ENCODE data around the gene FOXF1.

The FOXF1 gene

GRCh38 chr16:86505899-86506864 is 4.1 kb upstream of the FOXF1 start:
- DNase-seq, result no peak

GRCh38 chr16:86507173-86508027 is 2.9 kb upstream of the FOXF1 start:
- DNase-seq, result no peak

GRCh38 chr16:86508028-86508946 is 2.0 kb upstream of the FOXF1 start:
- no peak for DNase-seq

GRCh38 chr16:86508947-86509758 is 1.2 kb upstream of the FOXF1 start:
- DNase-seq, result no peak

- DNase-seq, result no peak
Measured at GRCh38 chr16:86509759-86510464, 415 bp upstream of the FOXF1 start.

- DNase-seq, result no peak
Measured at GRCh38 chr16:86511317-86512161, 1.2 kb downstream of the FOXF1 start.

GRCh38 chr16:86512301-86512859 is 2.1 kb downstream of the FOXF1 start:
- DNase-seq, result no peak

GRCh38 chr16:86512860-86513470 is 2.6 kb downstream of the FOXF1 start:
- DNase-seq, result no peak

- no peak for DNase-seq
Measured at GRCh38 chr16:86513471-86514277, 3.3 kb downstream of the FOXF1 start.

GRCh38 chr16:86514481-86515376 is 4.4 kb downstream of the FOXF1 start:
- DNase-seq, result no peak

GRCh38 chr16:86515413-86515776 is 5.1 kb downstream of the FOXF1 start:
- DNase-seq, result no peak

GRCh38 chr16:86515777-86516622 is 5.7 kb downstream of the FOXF1 start:
- DNase-seq, result no peak

- DNase-seq, result no peak
Measured at GRCh38 chr16:86516623-86517003, 6.3 kb downstream of the FOXF1 start.

GRCh38 chr16:86517033-86517432 is 6.7 kb downstream of the FOXF1 start:
- DNase-seq, result no peak

GRCh38 chr16:86517652-86518258 is 7.4 kb downstream of the FOXF1 start:
- peak; percentile 4 for DNase-seq
